ENCODE data around the gene PEX13.

DNA sequence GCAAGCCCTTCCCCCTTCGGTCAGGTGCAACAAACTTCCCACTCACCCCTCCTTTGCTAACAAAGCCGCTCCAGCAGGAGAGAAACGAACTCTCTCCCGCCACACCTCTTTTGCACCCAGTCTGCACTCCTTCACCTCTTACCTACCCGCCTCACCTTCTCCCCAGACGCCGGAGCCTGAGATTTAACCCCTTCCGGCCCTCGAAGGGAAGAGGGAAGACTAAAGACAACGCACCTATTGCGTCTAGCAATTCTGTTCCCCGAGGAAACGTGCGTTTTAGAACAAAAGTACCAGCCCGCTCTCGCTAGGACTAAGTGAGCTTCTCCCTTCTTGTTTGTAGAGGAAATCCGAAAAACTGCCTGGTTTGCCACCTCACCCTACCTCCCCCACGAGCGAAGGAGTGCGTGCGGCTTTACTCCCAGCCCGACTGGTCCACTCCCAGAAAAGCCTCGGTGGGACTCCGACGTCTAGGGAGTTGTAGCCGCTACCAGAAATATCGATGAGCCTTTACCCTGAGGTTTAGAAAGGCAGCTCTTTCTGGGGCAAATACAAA, 441 bp upstream of the PEX13 start:
- TF ChIP-seq CTCF (IDR thresholded peaks at IDR 0.05; ENCODE audit: low read depth, low read length): no peak
- peak; percentile 10; the same call in 1 of the 2 replicates for TF ChIP-seq MYC (IDR thresholded peaks at IDR 0.05; ENCODE audit: low read depth, low read length)
- TF ChIP-seq POLR2A (IDR thresholded peaks at IDR 0.05; ENCODE audit: extremely low read depth, insufficient read length): peak; percentile 37
